Ishikawa (cell line): Measurements from ENCODE around the gene GAST.

Source experiments
- CREB1 ChIP-seq: IDR thresholded peaks from 2 replicates; pipeline ENCODE4 v1.6.1; 2012; ENCODE audit warnings: low read depth
- EP300 ChIP-seq: IDR thresholded peaks from 2 replicates; pipeline ENCODE4 v1.6.1; 2012; ENCODE audit warnings: borderline replicate concordance
- FOXM1 ChIP-seq: IDR thresholded peaks from 2 replicates; pipeline ENCODE4 v1.6.1; 2012; ENCODE audit warnings: low read depth, borderline replicate concordance
- RAD21 ChIP-seq: IDR thresholded peaks from 2 replicates; pipeline ENCODE4 v1.6.1; 2012; ENCODE audit warnings: low read depth
- TF ChIP-seq, protein P1 (sequence below): IDR thresholded peaks from 2 replicates; pipeline ENCODE4 v1.6.1; 2012; ENCODE audit warnings: low read depth, mild to moderate bottlenecking

DNA sequence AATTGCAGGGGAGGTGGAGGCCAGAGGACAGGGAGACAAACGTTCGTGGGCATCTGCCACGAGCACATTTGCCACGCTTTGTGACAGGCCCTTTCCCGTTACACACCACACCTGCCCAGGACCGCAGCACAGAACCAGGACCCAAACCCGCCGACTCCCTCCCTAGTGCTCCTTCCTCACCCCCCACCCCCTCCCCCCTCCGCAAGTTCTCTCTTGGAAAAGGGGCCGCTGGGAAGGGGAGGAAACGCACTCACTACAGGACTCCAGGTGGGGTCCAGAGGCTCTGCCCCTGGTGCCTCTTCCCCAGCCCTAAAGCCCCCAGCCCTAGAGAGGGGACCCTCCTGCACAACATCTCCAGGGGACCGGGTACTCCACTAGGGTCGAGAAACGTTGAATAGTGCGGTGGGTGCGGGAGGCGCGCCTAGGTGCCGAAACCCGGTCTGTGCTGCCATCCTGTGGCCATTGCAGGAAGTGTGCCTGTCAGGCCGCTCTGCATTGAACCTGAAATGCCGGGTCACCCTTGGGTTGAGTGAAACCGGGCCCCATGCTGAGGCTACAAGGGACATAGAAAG, 45.3 kb upstream of the GAST start:
- no peak for TF ChIP-seq EP300
- TF ChIP-seq, protein P1, sequence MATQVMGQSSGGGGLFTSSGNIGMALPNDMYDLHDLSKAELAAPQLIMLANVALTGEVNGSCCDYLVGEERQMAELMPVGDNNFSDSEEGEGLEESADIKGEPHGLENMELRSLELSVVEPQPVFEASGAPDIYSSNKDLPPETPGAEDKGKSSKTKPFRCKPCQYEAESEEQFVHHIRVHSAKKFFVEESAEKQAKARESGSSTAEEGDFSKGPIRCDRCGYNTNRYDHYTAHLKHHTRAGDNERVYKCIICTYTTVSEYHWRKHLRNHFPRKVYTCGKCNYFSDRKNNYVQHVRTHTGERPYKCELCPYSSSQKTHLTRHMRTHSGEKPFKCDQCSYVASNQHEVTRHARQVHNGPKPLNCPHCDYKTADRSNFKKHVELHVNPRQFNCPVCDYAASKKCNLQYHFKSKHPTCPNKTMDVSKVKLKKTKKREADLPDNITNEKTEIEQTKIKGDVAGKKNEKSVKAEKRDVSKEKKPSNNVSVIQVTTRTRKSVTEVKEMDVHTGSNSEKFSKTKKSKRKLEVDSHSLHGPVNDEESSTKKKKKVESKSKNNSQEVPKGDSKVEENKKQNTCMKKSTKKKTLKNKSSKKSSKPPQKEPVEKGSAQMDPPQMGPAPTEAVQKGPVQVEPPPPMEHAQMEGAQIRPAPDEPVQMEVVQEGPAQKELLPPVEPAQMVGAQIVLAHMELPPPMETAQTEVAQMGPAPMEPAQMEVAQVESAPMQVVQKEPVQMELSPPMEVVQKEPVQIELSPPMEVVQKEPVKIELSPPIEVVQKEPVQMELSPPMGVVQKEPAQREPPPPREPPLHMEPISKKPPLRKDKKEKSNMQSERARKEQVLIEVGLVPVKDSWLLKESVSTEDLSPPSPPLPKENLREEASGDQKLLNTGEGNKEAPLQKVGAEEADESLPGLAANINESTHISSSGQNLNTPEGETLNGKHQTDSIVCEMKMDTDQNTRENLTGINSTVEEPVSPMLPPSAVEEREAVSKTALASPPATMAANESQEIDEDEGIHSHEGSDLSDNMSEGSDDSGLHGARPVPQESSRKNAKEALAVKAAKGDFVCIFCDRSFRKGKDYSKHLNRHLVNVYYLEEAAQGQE = no peak
- no peak for TF ChIP-seq FOXM1
- TF ChIP-seq CREB1 = no peak
- TF ChIP-seq RAD21 = peak; percentile 89
